Cardiac muscle cell (in vitro differentiated cells and primary cell): Measurements from ENCODE around the gene RGS3. TPM values are rescaled to one million over a fixed set of nuclear protein-coding genes. Genes with fewer than 3 reads are reported as not detected.
A peak's percentile ranks its signal among the peaks of the same experiment; 100 is the strongest.

Experiments used
- DNase-seq, 2 donors: peaks; one replicate each; pipeline versions ENCODE4 v3.0.0 to v3.0.0-alpha.2; 2010 to 2017; ENCODE audit warnings: low read depth in 1 of 2, low spot score in 1 of 2
- H3K27ac ChIP-seq: fragments of 200-600 bp; sonication (generic); 2 replicates; pipeline ENCODE4 v1.5.1; 2016
- H3K27me3 ChIP-seq: fragments of 200-600 bp; sonication (generic); 2 replicates; pipeline ENCODE4 v1.6.0; 2016; ENCODE audit warnings: control low read depth
- H3K36me3 ChIP-seq: fragments of 200-600 bp; sonication (generic); 2 replicates; pipeline ENCODE4 v1.5.1; 2016; ENCODE audit warnings: control low read depth
- H3K4me1 ChIP-seq: fragments of 200-600 bp; sonication (generic); 2 replicates; pipeline ENCODE4 v1.8.1; 2017; ENCODE audit warnings: low read depth, mild to moderate bottlenecking, mixed run types
- H3K4me3 ChIP-seq: fragments of 200-600 bp; sonication (generic); 2 replicates; pipeline ENCODE4 v1.5.1; 2016; ENCODE audit warnings: mild to moderate bottlenecking
- H3K9me3 ChIP-seq: fragments of 200-600 bp; sonication (generic); 2 replicates; pipeline ENCODE4 v1.5.1; 2017; ENCODE audit warnings: low read depth, mild to moderate bottlenecking, control low read depth
- CTCF ChIP-seq: IDR thresholded peaks from 2 replicates; pipeline ENCODE4 v1.5.1; 2012; ENCODE audit warnings: low read depth, mild to moderate bottlenecking, low read length
- polyA plus RNA-seq: library from polyadenylated mRNA; unstranded; fragments of >200 nt; fragmentation: Nextera tagmentation; extraction: Ambion mirVana; gene quantifications from 2 replicates; pipeline ENCODE4 v1.2.1, GENCODE V29; 2016
- total RNA-seq: library from RNA; depleted of rRNA; stranded (reverse); fragments of >200 nt; gene quantifications from 2 replicates; pipeline ENCODE4 v1.2.3, GENCODE V29; 2016

RGS3 gene
- total and polyA plus RNA-seq, 2 experiments from 2014 or later: 94.7 to 126 TPM

- no peaks in the 10 kb centered on the region for H3K36me3 ChIP-seq
- H3K4me3 ChIP-seq: no peak overlapping the region
- no peak for DNase-seq
- no peak for TF ChIP-seq CTCF
- no peak overlapping the region for H3K27ac ChIP-seq
- no peaks in the 10 kb centered on the region for H3K27me3 ChIP-seq
- H3K9me3 ChIP-seq: no peaks in the 10 kb centered on the region
- peaks cover 12% of the 10 kb centered on the region for H3K4me1 ChIP-seq
Measured at GRCh38 chr9:113515862-113516261, 52.3 kb downstream of the RGS3 start.

- Histone ChIP-seq H3K9me3 (no peaks in the 10 kb centered on the region), H3K27ac (peak overlapping the region; percentile 70), H3K27me3 (no peaks in the 10 kb centered on the region), H3K4me3 (no peak overlapping the region), H3K36me3 (no peaks in the 10 kb centered on the region), H3K4me1 (peaks cover 24% of the 10 kb centered on the region)
- TF ChIP-seq CTCF: no peak
- DNase-seq: peak in 1 of 2 donors; percentile 43
Measured at GRCh38 chr9:113516840-113517577, 53.5 kb downstream of the RGS3 start.

GRCh38 chr9:113519426-113520108, 56.0 kb downstream of the RGS3 start:
- TF ChIP-seq CTCF: no peak
- H3K36me3 ChIP-seq: no peaks in the 10 kb centered on the region
- H3K4me1 ChIP-seq: peaks cover 43% of the 10 kb centered on the region
- no peak for DNase-seq
- no peak overlapping the region for H3K27ac ChIP-seq
- H3K9me3 ChIP-seq: no peaks in the 10 kb centered on the region
- no peak overlapping the region for H3K4me3 ChIP-seq
- H3K27me3 ChIP-seq: no peaks in the 10 kb centered on the region

- peaks cover 43% of the 10 kb centered on the region for H3K4me1 ChIP-seq
- no peak overlapping the region for H3K27ac ChIP-seq
- no peak for TF ChIP-seq CTCF
- no peaks in the 10 kb centered on the region for H3K36me3 ChIP-seq
- no peaks in the 10 kb centered on the region for H3K9me3 ChIP-seq
- no peak overlapping the region for H3K4me3 ChIP-seq
- H3K27me3 ChIP-seq: no peaks in the 10 kb centered on the region
- DNase-seq: no peak
Measured at GRCh38 chr9:113520109-113520642, 56.6 kb downstream of the RGS3 start.

GRCh38 chr9:113521693-113522255, 58.2 kb downstream of the RGS3 start:
- Histone ChIP-seq H3K4me1 (peaks cover 42% of the 10 kb centered on the region), H3K27ac (peak overlapping the region; percentile 61), H3K4me3 (no peak overlapping the region), H3K9me3 (no peaks in the 10 kb centered on the region), H3K36me3 (no peaks in the 10 kb centered on the region), H3K27me3 (no peaks in the 10 kb centered on the region)
- DNase-seq: no peak
- no peak for TF ChIP-seq CTCF
